Activated CD8-positive, alpha-beta memory T cell treated with anti-CD3 and anti-CD28 coated beads for 36 hours (primary cell): ENCODE measurements around the gene FBXO46. TPM values are rescaled to one million over a fixed set of nuclear protein-coding genes. Genes with fewer than 3 reads are reported as not detected.

Source experiments
- CTCF ChIA-PET: fragments of 350-600 bp; sonication (Branson Sonifier 250); formaldehyde crosslinking; loops from one replicate; lab custom pipeline; 2021; ENCODE audit warnings: antibody characterized with exemption; lab: Charles Lee
- POLR2A ChIA-PET: fragments of 350-600 bp; sonication (Branson Sonifier 250); formaldehyde crosslinking; loops from one replicate; lab custom pipeline; 2021; ENCODE audit warnings: antibody characterized with exemption; lab: Charles Lee
- total RNA-seq, 2 experiments: library from RNA; stranded (reverse); gene quantifications; one replicate each; pipeline ENCODE4 v1.2.3, GENCODE V29; 2021

The FBXO46 gene
- total RNA-seq, 2 experiments from 2014 or later = 26.5 to 30.4 TPM

- ChIA-PET CTCF (interaction anchor here (1.6 to 1.9 kb wide), 2 partner anchors 19 to 22 kb away, joined by 5 to 8 read pairs; no protein-coding TSS in a partner anchor), POLR2A (no interaction called here)
These were observed 18.0 kb downstream of the FBXO46 start for GRCh38 chr19:45712699-45713067.

GRCh38 chr19:45711851-45712698 lies 18.6 kb downstream of the FBXO46 start:
- POLR2A ChIA-PET = no interaction called here
- CTCF ChIA-PET = interaction anchor here (1.6 to 1.9 kb wide), 2 partner anchors 18 to 21 kb away, joined by 5 to 8 read pairs; no protein-coding TSS in a partner anchor

GRCh38 chr19:45710356-45711130 lies 20.2 kb downstream of the FBXO46 start:
- ChIA-PET CTCF (interaction anchor here (1.0 kb wide), 1 partner anchor 58 kb away, joined by 4 read pairs; no protein-coding TSS in a partner anchor), POLR2A (no interaction called here)

GRCh38 chr19:45705710-45706415 lies 24.8 kb downstream of the FBXO46 start:
- CTCF ChIA-PET = interaction anchor here (1.0 to 1.2 kb wide), 2 partner anchors 12 to 25 kb away, joined by 3 read pairs; no protein-coding TSS in a partner anchor
- POLR2A ChIA-PET = no interaction called here

- POLR2A ChIA-PET = no interaction called here
- CTCF ChIA-PET = interaction anchor here (1.0 to 1.1 kb wide), 3 partner anchors 10 to 12 kb away, joined by 3 to 5 read pairs (median 3); no protein-coding TSS in a partner anchor
These were observed 25.6 kb downstream of the FBXO46 start for GRCh38 chr19:45705115-45705514.

- POLR2A ChIA-PET = no interaction called here
- CTCF ChIA-PET = no interaction called here
These were observed 29.0 kb downstream of the FBXO46 start for GRCh38 chr19:45701676-45702075.

GRCh38 chr19:45693106-45693788 lies 37.4 kb downstream of the FBXO46 start:
- ChIA-PET POLR2A (interaction anchor here (1.2 to 1.6 kb wide), 7 partner anchors 16 to 194 kb away, joined by 3 to 9 read pairs (median 5); partner anchors contain the start of gene FBXO46), CTCF (interaction anchor here (0.5 to 2.6 kb wide), 34 partner anchors 9 to 265 kb away, joined by 3 to 21 read pairs (median 4); partner anchors contain the start of genes FBXO46 and SIX5)

- CTCF ChIA-PET = interaction anchor here (0.5 to 2.6 kb wide), 27 partner anchors 11 to 264 kb away, joined by 3 to 21 read pairs (median 4); partner anchors contain the start of genes FBXO46 and SIX5
- POLR2A ChIA-PET = interaction anchor here (0.6 to 1.6 kb wide), 15 partner anchors 11 to 1387 kb away, joined by 3 to 9 read pairs (median 5); partner anchors contain the start of genes FBXO46, IRF2BP1 and SIX5
These were observed 38.2 kb downstream of the FBXO46 start, which contains the start of gene QPCTL for GRCh38 chr19:45692187-45693105. Gene QPCTL, plus strand, starts transcription at chr19:45692666. Its CDS starts 38 bp downstream, at chr19:45692704.

GRCh38 chr19:45691516-45692186 lies 39.0 kb downstream of the FBXO46 start, which contains the start of gene SNRPD2:
Gene SNRPD2, minus strand, starts transcription at chr19:45691953. Its CDS starts 65 bp downstream, at chr19:45691888.
- ChIA-PET POLR2A (interaction anchor here (0.6 to 1.6 kb wide), 14 partner anchors 10 to 1387 kb away, joined by 3 to 9 read pairs (median 4); partner anchors contain the start of genes FBXO46, IRF2BP1 and SIX5), CTCF (interaction anchor here (0.9 to 2.6 kb wide), 16 partner anchors 10 to 263 kb away, joined by 3 to 21 read pairs (median 4); partner anchors contain the start of gene SIX5)

GRCh38 chr19:45687599-45687998 lies 43.1 kb downstream of the FBXO46 start:
- POLR2A ChIA-PET = interaction anchor here (1.2 kb wide), 1 partner anchor 10 kb away, joined by 6 read pairs; no protein-coding TSS in a partner anchor
- CTCF ChIA-PET = interaction anchor here (0.5 to 1.0 kb wide), 2 partner anchors 28 to 40 kb away, joined by 3 to 4 read pairs; no protein-coding TSS in a partner anchor

- ChIA-PET CTCF (interaction anchor here (0.6 to 1.0 kb wide), 6 partner anchors 11 to 428 kb away, joined by 3 to 5 read pairs (median 3); no protein-coding TSS in a partner anchor), POLR2A (interaction anchor here (0.6 kb wide), 1 partner anchor 108 kb away, joined by 3 read pairs; no protein-coding TSS in a partner anchor)
These were observed 45.7 kb downstream of the FBXO46 start for GRCh38 chr19:45685045-45685444.

- CTCF ChIA-PET = interaction anchor here (0.6 to 3.4 kb wide), 5 partner anchors 10 to 220 kb away, joined by 3 to 21 read pairs (median 3); partner anchors contain the start of genes MYPOP, QPCTL, SIX5 and SNRPD2
- POLR2A ChIA-PET = no interaction called here
These were observed 47.8 kb downstream of the FBXO46 start for GRCh38 chr19:45682908-45683307.

GRCh38 chr19:45682117-45682516 lies 48.6 kb downstream of the FBXO46 start:
- CTCF ChIA-PET = interaction anchor here (0.6 to 3.4 kb wide), 8 partner anchors 9 to 220 kb away, joined by 3 to 21 read pairs (median 4); partner anchors contain the start of genes FBXO46, GIPR, MYPOP and QPCTL
- POLR2A ChIA-PET = interaction anchor here (0.6 to 1.8 kb wide), 2 partner anchors 10 to 48 kb away, joined by 3 to 6 read pairs; partner anchors contain the start of genes FBXO46, QPCTL and SNRPD2

- CTCF ChIA-PET = interaction anchor here (0.6 to 3.4 kb wide), 18 partner anchors 9 to 1193 kb away, joined by 3 to 21 read pairs (median 4); partner anchors contain the start of genes FBXO46, QPCTL and SNRPD2
- POLR2A ChIA-PET = interaction anchor here (0.6 to 1.8 kb wide), 2 partner anchors 11 to 49 kb away, joined by 3 to 6 read pairs; partner anchors contain the start of genes FBXO46, QPCTL and SNRPD2
These were observed 49.2 kb downstream of the FBXO46 start for GRCh38 chr19:45681391-45682015.
